Right lung (tissue), 10 donors: ENCODE data around the gene ZNF300. TPM values are rescaled to one million over a fixed set of nuclear protein-coding genes. Genes with fewer than 3 reads are reported as not detected.
"Not testable (repeated sequence)": the region's sequence is repeated elsewhere in the genome, so short reads cannot be mapped to it uniquely, and the experiment has no call there.

Source experiments
- DNase-seq, 2 donors: peaks; one replicate each; pipeline ENCODE4 v3.0.0-alpha.2; 2013
- long read RNA-seq, 8 donors: transcript quantifications; one replicate each; lab custom pipeline, GENCODE V29; 2026
- polyA plus RNA-seq, 5 donors: library from polyadenylated mRNA; unstranded; fragments of 120-200 nt; gene quantifications; one replicate each; pipeline versions ENCODE4 v1.2.1 to v1.2.3, GENCODE V29; 2013; ENCODE audit warnings: inconsistent platforms in 1 of 5, low replicate concordance in 1 of 5; ENCODE audit not compliant: insufficient read length in 5 of 5, insufficient read depth in 1 of 5

ZNF300 gene
- 10 to 100 TPM; 21.0 to 47.3 (median 33.3) TPM for polyA plus RNA-seq
- long read RNA-seq, donor 1, full-length matches to known transcripts = 8 of 8 reads
- long read RNA-seq, donor 1, partial matches to known transcripts = 0 of 8 reads
- long read RNA-seq, donor 1, other reads (novel, unspliced or antisense) = 0 of 8 reads
- long read RNA-seq, donor 2, full-length matches to known transcripts = 1 of 1 reads
- long read RNA-seq, donor 2, partial matches to known transcripts = 0 of 1 reads
- long read RNA-seq, donor 2, other reads (novel, unspliced or antisense) = 0 of 1 reads
- long read RNA-seq, donor 3, full-length matches to known transcripts = 1 of 1 reads
- long read RNA-seq, donor 3, partial matches to known transcripts = 0 of 1 reads
- long read RNA-seq, donor 3, other reads (novel, unspliced or antisense) = 0 of 1 reads
- long read RNA-seq, donor 4, full-length matches to known transcripts = 2 of 2 reads
- long read RNA-seq, donor 4, partial matches to known transcripts = 0 of 2 reads
- long read RNA-seq, donor 4, other reads (novel, unspliced or antisense) = 0 of 2 reads
- long read RNA-seq, donor 5, full-length matches to known transcripts = 5 of 5 reads
- long read RNA-seq, donor 5, partial matches to known transcripts = 0 of 5 reads
- long read RNA-seq, donor 5, other reads (novel, unspliced or antisense) = 0 of 5 reads
- long read RNA-seq, donor 6, full-length matches to known transcripts = 4 of 4 reads
- long read RNA-seq, donor 6, partial matches to known transcripts = 0 of 4 reads
- long read RNA-seq, donor 6, other reads (novel, unspliced or antisense) = 0 of 4 reads
- long read RNA-seq, donor 7, full-length matches to known transcripts = 4 of 4 reads
- long read RNA-seq, donor 7, partial matches to known transcripts = 0 of 4 reads
- long read RNA-seq, donor 7, other reads (novel, unspliced or antisense) = 0 of 4 reads
- long read RNA-seq, donor 8, full-length matches to known transcripts = 1 of 1 reads
- long read RNA-seq, donor 8, partial matches to known transcripts = 0 of 1 reads
- long read RNA-seq, donor 8, other reads (novel, unspliced or antisense) = 0 of 1 reads

- peak; percentile 94 for DNase-seq
Observed at GRCh38 chr5:150904479-150905311, at the start of gene ZNF300. Gene ZNF300, minus strand, starts transcription at chr5:150904980. Its CDS starts 1,825 bp downstream, at chr5:150903155.

GRCh38 chr5:150948539-150948938, 43.8 kb upstream of the ZNF300 start:
- no peak for DNase-seq

GRCh38 chr5:150946351-150946905, 41.6 kb upstream of the ZNF300 start:
- peak; percentile 92 to 94 for DNase-seq

- peak in 1 of 2 donors; percentile 38 for DNase-seq
Observed at GRCh38 chr5:150945947-150946346, 41.2 kb upstream of the ZNF300 start.

GRCh38 chr5:150945486-150945885, 40.7 kb upstream of the ZNF300 start:
- DNase-seq = no peak

- DNase-seq = no peak
Observed at GRCh38 chr5:150931368-150931965, 26.7 kb upstream of the ZNF300 start.

- DNase-seq = no peak
Observed at GRCh38 chr5:150918613-150919012, 13.8 kb upstream of the ZNF300 start.

GRCh38 chr5:150912312-150912814, 7.6 kb upstream of the ZNF300 start:
- no peak for DNase-seq

GRCh38 chr5:150905312-150905683, 518 bp upstream of the ZNF300 start:
- no peak for DNase-seq

GRCh38 chr5:150901446-150901845, 3.3 kb downstream of the ZNF300 start:
- DNase-seq = no peak

- no peak for DNase-seq
Observed at GRCh38 chr5:150895431-150896428, 9.1 kb downstream of the ZNF300 start.

- no peak for DNase-seq
Observed at GRCh38 chr5:150879358-150879757, 25.4 kb downstream of the ZNF300 start.

- no peak for DNase-seq
Observed at GRCh38 chr5:150862070-150862469, 42.7 kb downstream of the ZNF300 start.

GRCh38 chr5:150860246-150860821, 44.4 kb downstream of the ZNF300 start:
- DNase-seq = no peak

- DNase-seq = not testable (repeated sequence)
Observed at GRCh38 chr5:150856700-150857099, 48.1 kb downstream of the ZNF300 start.

GRCh38 chr5:150853561-150853960, 51.2 kb downstream of the ZNF300 start:
- no peak for DNase-seq

GRCh38 chr5:150851039-150851438, 53.7 kb downstream of the ZNF300 start:
- DNase-seq = no peak

GRCh38 chr5:150848271-150848670, 56.5 kb downstream of the ZNF300 start:
- no peak for DNase-seq

- DNase-seq = no peak
Observed at GRCh38 chr5:150847334-150847695, 57.5 kb downstream of the ZNF300 start.
